ENCODE data around the gene STRBP.

The STRBP gene

GRCh38 chr9:123149067-123149466, 119.3 kb downstream of the STRBP start:
- FAIRE-seq (no peak), DNase-seq (ENCODE audit: insufficient read length, low spot score) (no peak)

- FAIRE-seq (no peak), DNase-seq (ENCODE audit: insufficient read length, low spot score) (no peak)
These were observed 130.2 kb downstream of the STRBP start for GRCh38 chr9:123138163-123138562.

DNA sequence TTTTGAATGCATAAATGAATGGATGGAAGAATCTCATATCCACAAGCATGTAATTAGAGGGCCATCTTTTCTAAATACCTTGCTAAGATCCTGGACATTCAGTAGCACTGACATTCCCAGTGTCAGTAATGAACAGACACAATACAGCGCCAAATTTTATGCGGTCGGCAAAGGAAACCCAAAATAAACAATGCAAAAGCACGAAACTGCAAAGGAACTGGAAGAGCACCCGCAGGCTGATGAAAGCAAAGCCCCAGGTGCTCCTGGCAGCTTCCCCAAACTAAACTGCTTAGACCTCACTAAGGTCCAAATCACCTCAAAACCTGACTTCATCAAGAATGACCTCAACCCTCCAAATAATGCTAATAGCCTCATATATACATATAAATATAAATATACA, 133.0 kb downstream of the STRBP start:
- no peak for DNase-seq (ENCODE audit: insufficient read length, low spot score)
- no peak for FAIRE-seq

DNA sequence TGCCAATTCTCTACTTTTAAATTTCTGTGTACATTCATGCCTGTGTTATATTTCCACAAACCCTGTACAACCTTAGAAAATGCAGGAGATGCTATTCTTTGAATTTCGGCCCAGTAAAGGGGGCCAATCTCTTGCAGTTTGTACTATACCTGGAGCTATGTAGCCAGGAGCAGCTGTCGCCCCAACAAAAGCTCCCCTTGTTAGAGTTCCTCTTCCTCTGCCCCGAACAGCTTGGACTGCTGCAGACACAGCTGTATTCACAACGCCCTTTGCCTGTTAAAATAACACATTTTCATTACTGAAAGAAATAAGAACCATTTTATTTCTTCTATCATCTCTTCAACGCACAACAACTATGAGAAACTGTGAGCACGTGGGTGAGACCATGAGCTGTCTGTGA, 135.7 kb downstream of the STRBP start:
- DNase-seq (ENCODE audit: insufficient read length, low spot score) = no peak
- no peak for FAIRE-seq

- DNase-seq (ENCODE audit: insufficient read length, low spot score) = no peak
- FAIRE-seq = no peak
These were observed 136.4 kb downstream of the STRBP start for GRCh38 chr9:123131993-123132392.

- DNase-seq (ENCODE audit: insufficient read length, low spot score) (peak; percentile 27), FAIRE-seq (no peak)
These were observed 137.1 kb downstream of the STRBP start for GRCh38 chr9:123131258-123131657.

GRCh38 chr9:123129423-123129822, 139.0 kb downstream of the STRBP start:
- DNase-seq (ENCODE audit: insufficient read length, low spot score) (no peak), FAIRE-seq (no peak)

GRCh38 chr9:123128591-123128990, 139.8 kb downstream of the STRBP start:
- no peak for FAIRE-seq

DNA sequence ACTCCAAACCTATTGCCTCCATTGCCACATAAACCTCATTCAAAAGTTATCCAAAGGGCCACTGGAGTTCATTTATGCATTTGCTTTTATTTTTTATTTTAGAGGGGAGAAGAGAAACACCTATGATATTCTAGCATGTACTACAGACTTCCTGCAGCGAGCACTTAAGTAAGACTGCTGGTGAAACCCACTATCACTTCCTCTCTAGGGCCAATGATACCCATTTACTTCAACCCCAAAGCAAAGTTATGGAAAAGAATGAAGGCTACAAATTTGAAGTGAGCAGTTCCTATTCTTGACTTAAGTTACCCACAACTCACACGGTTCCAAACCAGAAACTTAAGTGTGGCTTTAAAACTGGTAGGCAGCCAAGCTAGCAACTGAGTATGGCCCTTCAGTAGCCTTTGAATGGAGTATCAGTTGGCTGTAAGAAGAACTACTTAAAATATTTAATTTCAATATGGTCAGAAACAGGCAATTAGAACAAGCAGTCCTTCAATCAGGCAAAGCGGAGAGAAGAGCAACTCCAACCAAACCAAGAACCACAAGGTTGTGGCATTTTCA, 140.8 kb downstream of the STRBP start:
- FAIRE-seq = no peak

More at GRCh38 chr9:123128591-123128990, 139.8 kb downstream of the STRBP start:
- no peak for DNase-seq (ENCODE audit: insufficient read length, low spot score)

GRCh38 chr9:123121457-123121856, 146.9 kb downstream of the STRBP start:
- DNase-seq (ENCODE audit: insufficient read length, low spot score) (no peak), FAIRE-seq (no peak)

More for the DNA sequence above, 140.8 kb downstream of the STRBP start:
- no peak for DNase-seq (ENCODE audit: insufficient read length, low spot score)

GRCh38 chr9:123120953-123121352, 147.4 kb downstream of the STRBP start:
- no peak for FAIRE-seq

GRCh38 chr9:123120131-123120530, 148.3 kb downstream of the STRBP start:
- FAIRE-seq = no peak
- DNase-seq (ENCODE audit: insufficient read length, low spot score) = no peak

More at GRCh38 chr9:123120953-123121352, 147.4 kb downstream of the STRBP start:
- no peak for DNase-seq (ENCODE audit: insufficient read length, low spot score)

DNA sequence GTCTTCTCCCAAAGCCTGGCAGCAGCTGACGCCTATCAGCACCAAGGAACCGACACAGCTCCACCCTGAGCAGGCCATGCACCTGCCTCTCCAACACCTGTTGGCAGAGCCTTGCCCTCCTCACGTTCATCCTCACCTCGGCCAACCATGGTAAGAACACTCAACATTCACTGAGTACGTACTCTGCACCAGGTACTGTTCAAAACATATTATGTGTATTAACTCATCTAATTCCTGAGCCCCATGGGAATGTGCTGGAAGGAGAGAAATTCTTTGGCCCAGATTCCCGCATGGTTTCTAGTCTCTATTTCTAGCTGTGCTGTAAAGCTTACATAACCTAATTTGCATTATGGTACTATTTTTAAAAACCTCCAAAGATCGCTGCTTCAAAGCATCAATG, 148.8 kb downstream of the STRBP start:
- no peak for FAIRE-seq

GRCh38 chr9:123116036-123116435, 152.3 kb downstream of the STRBP start:
- FAIRE-seq (no peak), DNase-seq (ENCODE audit: insufficient read length, low spot score) (no peak)

More for the DNA sequence above, 148.8 kb downstream of the STRBP start:
- DNase-seq (ENCODE audit: insufficient read length, low spot score) = no peak

- FAIRE-seq = no peak
- DNase-seq (ENCODE audit: insufficient read length, low spot score) = no peak
These were observed 153.1 kb downstream of the STRBP start for GRCh38 chr9:123115146-123115913.

DNA sequence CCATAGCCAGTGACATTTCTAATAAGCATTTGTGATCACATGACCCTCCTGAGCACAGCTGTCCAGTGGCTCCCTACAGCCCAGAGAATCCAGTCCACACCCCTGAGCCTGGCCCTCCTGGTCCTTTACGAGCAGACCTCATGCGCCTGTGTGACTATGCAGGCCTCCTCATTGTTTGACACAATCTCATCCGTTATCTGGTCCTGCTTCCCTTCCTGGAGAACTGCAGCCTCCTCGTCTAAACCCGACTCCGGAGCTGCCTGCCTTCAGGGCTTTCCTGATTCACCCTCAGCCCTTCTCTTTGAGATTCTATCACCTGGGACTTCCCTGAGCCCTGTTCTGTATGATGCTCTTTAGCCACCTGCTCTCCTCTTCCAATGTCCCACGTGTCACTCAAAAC, 155.2 kb downstream of the STRBP start:
- FAIRE-seq = no peak
- DNase-seq (ENCODE audit: insufficient read length, low spot score) = no peak

DNA sequence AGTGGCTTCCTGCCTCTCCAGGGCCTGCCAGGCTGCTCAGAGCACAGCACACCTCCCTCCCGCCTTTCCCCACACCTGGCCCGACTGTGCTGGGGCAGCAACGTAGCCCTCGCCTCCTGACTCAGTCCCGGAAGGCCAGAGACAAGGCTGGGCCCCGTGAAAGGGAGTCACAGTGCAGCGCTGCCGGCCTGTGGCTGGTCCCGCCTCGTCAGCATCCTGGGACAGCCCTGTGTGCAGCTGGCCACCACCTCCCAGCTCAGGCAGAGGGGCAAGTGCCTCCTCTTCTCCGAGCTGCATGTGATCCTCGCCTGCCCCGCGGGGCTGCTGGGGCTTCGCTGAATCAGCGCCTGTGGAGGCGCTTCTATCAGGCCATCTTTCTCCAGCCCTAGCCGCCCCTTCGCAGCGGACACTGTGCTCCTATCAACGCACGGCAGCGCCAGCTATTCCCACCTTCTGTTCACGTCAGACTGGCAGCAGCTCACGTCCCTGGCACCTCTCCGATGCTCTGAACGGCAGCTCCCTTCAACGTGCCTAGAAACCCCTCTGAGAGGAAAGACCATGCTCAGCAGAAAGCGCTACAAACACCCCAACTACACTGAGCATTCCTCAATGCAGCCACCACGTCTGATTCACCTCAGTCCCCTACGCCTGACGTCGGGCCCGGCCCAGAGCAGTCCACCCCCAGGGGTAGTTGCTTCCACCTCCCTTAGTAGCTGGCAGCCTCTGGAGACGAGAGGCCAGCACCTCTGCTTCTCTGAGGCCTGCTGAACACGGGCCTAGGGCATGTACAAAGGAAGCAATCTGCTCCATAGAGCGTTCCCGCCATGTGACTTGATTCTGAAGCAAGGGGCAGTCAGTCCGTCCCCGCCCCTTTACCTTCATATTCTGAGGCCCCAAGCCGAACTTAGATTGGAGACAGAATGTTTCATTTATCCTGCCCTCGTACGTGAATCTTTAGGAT, 156.1 kb downstream of the STRBP start:
- DNase-seq (ENCODE audit: insufficient read length, low spot score) (no peak), FAIRE-seq (no peak)

- no peak for FAIRE-seq
- DNase-seq (ENCODE audit: insufficient read length, low spot score) = no peak
These were observed 156.9 kb downstream of the STRBP start for GRCh38 chr9:123111427-123112014.

GRCh38 chr9:123109540-123110279, 158.7 kb downstream of the STRBP start:
- FAIRE-seq (no peak), DNase-seq (ENCODE audit: insufficient read length, low spot score) (no peak)

GRCh38 chr9:123108976-123109375, 159.4 kb downstream of the STRBP start:
- DNase-seq (ENCODE audit: insufficient read length, low spot score) = no peak

More at GRCh38 chr9:123108976-123109375, 159.4 kb downstream of the STRBP start:
- FAIRE-seq = no peak

Measured in HTR-8/SVneo (cell line).